SIG-M5 treated with dmso at 0.1 percent for 504 hours (cell line): ENCODE measurements around the gene DHX29.

Experiments
- DNase-seq: peaks from one replicate; lab custom pipeline; 2025; ENCODE audit not compliant: unreplicated experiment; lab: John Stamatoyannopoulos, UW

DHX29 gene

DNA sequence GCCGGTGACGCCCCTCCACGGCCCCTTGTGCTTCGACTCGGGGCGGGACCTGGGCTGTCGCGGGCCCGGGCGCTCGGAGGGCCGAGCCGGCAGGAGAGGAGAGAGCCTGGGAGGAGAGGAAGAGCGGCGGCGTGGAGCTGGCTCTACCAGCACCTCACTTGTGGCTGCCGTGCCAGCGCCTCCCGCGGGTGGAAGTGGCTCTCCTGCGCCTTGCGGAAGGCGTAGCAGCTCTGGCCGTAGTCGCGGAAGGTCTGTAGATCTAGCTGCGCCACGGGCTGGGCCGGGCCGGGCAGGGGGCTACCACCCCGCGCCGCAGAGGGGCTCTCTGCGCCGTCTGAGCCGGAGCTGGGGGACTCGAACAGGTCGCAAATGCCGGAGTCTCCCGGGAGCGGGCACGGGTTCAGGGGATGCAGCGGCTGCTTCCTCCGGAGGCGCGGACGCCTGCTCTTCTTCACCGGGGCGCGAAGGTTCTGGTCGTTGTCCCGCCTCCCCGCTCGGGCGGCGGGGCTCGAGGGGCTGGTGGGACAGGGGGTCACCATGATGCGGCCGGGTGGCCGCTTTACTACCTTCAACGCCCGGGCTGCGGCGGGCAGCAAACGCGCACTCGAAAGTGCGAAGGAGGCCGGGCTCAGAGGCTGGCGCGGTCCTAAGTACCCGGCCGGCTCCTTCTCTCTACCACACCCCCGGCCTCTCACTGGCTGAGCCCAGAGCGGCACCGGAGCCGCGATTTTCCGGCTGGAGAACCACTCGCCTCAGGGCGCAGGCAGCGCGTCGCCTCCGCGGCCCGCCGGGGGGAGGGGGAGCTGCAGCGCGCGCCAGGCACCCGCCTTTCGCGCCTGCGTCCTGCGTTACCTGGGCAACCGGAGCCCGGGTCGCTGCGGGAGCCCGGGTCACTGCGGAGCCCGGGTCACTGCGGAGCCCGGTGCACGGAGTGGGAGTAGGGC is 74.2 kb downstream of the DHX29 start, which contains the start of gene CCNO:
Gene CCNO, minus strand, starts transcription at position 624 of the 944 bp plus-strand sequence. Its CDS starts 85 bp downstream, at position 539.
- DNase-seq, result peak; percentile 75

DNA sequence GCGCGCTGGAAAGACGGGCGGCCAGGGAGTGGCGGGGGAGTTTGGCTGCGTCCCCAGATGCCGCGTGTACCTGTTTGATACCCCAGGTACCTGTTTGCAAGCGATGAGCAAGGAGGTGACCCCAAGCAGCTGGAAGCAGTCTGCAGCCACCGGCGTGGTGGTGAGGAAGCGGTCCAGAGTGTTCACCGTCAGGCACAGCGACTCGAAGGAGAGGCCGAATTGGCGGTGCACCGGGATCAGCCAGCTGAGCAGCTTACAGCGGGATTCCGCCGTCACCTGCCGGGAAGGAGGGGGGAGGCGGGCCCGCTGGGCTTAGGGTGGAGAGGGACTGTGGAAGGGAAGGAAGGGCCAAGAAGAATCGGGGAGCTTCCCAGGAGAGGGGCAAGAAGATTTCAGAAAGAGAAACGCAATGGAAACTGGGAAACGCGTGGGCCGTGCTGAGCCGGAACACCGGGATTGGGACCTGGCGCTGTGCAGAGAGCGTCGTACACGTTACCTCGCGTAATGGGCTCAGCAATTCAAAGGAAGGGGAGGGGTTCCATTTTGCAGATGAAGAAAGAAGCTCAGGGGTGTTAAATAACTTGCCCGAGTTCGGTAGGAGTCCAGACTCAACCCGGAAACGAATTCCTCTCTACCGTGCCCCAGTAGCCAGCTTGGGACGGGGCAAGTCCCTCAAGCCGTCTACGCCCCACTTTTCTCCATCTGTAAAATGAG is 75.1 kb downstream of the DHX29 start:
- no peak for DNase-seq

DNA sequence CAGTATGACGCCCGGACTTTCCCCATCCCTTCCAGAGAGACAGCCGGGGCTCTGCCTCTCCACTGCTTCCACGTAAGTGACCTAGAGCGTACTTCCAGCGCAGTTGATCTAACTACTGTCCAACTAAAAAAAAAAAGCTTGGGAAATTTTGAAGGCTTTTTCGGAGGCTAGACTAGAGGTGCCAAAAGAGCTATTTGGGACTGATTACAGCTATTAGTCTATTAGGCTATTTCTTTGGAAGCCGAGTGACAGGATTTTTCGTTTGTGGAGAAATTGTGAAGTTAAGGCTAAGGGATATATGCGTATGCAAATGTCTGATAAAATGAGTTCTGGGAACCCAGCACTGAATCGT is 75.6 kb downstream of the DHX29 start:
- DNase-seq, result no peak

DNA sequence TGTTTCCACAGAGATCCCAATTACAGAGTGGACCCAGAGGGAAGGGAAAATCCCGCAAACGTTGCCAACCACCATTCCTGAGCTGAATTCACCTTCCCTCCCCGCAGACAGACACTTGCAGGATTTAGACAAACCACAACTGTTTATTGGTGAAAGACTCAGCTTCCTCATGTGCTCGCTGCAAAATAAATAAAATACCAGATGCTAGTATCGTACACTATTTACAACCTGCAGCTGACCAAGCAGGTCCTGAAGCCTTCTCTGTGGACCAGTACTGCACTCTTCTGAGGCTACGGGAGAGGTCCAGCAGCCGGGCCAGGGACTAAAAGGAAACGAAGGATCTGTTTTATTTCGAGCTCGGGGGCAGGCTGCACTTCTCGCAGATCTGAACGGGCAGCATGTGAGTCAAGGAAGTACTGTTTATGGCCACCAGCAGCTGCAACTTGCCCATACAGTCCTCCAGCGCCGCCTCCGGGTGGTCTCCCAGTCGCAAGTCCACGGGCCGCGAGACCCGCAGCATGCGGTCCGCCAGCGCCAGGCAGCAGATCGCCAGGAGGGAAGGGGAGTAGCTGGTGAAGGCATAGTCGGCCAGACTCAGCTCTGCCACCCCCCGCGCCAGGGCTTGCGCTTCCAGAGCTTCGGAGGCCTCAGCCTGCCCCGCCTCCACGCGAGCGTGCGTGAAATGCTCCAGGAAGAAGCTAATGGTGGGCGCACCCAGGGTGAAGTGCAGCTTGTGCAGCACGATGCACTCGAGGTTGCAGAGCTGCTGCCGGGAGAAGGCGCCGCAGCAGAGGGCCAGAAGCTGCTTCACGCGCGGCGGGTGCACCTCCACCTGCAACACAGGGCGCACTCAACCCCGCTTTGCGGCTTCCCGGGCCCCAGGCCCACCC is 76.2 kb downstream of the DHX29 start:
- peak; percentile 44 for DNase-seq

DNA sequence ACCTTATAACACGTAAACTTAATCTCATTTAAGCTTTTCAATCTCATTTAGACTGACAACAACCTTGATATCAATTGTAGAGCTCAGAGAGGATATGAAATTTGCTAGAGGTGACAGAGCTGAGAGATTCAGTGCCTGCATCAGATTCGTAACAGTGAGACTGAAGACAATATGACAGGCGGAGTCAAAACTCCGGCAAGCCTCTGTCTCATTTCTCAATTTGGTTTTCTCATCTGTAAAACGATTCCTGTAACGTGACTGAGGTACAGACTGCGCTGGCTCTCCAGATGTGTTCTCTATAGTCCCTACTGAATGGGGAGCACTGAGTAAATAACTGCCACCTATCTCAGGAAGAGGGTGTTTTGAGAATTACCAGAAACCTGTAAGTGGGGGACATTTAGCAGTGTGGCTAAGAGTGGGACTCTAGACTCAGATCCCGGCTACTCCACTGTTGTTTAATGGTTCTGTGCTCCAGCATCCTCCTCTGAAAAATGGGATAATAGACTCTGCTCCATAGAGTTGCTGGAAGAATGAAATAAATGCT is 77.3 kb downstream of the DHX29 start:
- no peak for DNase-seq

DNA sequence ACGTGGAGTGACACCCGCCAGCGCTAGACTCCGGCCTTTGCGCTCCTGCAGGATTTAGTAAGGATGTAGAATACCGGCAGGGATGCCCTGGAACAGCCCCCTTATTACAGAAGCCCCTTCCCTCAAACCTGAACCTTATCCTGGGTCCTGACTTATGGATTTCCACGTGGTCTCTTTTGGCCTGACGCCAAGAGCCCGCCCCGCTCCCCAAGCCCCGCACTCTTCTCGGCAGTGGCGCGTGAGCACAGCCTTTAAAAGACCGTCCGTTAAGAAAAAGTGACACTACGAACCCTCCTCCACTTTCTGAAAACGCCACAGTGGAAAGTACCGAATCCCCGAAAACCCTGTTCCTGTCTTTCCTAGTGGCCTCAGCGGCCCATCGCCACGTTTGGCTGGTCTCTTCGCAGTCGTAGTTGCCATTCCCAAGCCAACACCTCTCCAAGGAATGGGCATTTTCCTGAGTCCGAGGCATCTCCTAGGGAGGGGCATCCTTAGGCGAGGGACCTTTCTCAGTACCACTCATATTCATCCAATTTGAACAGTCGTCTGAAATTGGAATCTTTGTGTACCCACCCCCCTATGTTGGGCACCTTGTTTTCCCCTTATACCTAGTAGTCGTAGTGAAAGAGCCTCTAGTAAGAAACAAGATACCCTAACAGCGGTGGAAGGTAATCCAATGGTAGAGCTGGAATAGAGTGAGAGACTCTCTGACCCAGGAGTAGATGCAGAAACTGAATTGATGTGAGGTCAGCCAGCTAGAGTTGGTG is 79.6 kb downstream of the DHX29 start:
- no peak for DNase-seq

DNA sequence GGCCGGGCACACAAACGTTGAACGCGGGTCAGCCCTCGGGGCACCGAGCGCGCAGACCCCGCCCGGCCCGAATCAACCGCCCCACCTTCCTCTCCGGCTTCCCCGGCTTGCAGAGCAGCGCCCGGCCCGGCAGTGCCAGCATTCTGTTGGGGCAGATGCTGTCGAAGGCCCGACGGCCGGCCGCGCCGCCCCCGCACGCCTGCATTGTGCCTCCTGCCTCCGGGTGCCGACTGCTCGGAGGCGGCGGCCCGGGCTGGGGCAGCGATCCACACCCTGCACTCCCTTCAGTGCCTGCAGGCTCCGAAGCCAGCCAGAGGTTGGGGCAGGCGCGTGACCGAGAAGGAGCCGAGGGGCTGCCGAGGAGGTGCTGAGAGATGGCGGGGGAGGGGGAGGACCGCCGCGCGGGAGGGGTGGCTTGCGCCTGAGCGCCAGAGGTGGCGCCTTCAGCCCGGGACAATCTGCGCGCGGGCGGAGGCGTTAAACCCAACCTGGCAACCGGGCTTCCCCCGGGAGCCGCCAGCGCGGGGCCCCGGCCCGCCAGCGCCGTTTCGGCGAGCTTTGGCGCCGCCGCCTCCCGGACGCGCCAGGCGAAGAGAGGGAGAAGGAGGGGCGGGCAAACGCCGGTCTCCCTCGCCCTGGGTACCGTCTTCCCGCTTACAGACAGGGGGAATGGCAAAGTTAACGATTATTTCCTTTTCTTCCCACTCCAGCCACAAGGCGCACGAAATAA is 80.4 kb downstream of the DHX29 start, which contains the start of gene MCIDAS:
Gene MCIDAS, minus strand, starts transcription at position 382 of the 730 bp plus-strand sequence. Its CDS starts 177 bp downstream, at position 205.
- DNase-seq, result peak; percentile 51

DNA sequence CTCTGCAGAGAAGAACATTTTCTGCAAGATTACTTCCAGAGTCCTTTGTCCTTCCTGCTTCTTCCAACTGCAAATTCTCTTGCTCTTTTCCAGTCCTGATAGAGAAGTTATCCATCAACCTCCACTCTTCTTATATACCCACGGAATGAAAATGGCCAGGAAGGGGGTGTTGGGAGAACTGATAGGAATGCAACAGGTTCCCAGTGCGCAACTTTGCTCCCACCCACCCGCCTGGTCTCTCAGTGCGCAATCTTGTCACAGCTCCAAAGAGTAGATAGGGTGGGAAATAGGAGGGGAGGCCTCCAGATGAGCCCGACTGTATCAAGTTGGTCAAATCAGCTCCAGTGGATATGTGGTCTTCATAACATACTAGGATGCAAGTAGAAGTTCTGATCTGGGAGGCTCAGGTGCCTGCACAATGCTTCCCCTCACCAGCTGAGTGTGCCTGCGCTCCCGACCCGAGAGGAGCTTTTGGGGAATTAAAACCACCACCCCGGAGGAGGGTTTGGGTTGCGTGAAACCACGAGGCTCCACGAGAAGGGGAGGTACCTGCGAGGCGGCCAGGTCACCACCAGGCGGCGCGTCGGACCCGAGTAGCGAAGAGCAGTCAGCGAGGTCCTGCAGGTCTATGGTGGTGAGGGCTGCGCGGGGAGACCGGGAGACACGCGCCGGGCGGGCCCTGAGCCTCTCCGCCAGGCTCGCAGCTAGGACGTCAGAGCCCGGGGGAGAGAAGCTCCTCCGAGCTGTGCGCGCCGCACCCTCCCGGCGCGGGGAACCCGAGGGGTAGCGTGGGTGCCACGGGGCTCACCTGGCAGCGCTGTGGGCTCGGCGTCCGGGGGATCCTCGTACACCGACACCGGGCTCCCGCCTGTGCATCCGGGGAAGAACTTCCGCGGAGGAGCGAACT is 81.2 kb downstream of the DHX29 start:
- peak; percentile 73 for DNase-seq

DNA sequence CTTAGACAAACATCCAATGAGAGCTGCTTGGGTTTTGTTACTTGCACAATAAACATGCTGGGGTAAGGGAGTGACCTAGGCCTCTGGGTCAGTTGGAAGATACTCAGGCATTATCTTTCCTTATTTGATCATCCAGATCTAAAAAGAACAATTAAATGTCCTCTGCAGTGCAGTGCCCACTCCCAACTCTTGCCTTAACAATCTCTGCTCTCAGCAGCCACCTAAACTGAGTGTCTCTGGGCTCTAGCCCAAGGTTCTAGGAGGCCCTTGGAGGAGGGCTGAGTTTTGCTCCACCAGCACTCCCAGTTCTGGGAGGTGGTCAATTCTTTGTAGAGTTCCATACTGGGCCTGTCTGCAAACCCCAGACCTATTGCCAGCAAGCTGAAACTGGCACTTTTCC is 82.1 kb downstream of the DHX29 start:
- DNase-seq, result no peak

DNA sequence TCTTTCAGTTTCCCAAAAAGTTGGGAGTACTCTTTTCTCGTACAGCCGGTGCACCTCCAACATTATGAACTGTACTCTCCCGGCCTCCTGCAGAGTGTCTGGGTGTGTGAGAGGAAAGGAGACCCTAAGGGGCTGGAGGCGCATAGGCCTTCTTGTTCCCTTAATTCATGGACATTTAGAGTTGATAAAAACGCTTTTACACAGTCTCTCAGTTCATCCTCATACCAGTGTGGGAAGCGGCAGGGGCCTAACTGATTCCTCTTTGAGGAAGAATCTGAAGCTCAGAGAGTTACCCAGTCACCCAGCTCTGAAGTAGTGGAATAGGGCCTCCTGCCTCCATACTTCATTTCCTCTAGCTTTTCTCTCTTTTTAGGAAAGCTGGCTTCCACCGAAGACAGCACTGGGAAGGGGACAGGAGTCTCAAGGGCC is 83.7 kb downstream of the DHX29 start:
- no peak for DNase-seq

DNA sequence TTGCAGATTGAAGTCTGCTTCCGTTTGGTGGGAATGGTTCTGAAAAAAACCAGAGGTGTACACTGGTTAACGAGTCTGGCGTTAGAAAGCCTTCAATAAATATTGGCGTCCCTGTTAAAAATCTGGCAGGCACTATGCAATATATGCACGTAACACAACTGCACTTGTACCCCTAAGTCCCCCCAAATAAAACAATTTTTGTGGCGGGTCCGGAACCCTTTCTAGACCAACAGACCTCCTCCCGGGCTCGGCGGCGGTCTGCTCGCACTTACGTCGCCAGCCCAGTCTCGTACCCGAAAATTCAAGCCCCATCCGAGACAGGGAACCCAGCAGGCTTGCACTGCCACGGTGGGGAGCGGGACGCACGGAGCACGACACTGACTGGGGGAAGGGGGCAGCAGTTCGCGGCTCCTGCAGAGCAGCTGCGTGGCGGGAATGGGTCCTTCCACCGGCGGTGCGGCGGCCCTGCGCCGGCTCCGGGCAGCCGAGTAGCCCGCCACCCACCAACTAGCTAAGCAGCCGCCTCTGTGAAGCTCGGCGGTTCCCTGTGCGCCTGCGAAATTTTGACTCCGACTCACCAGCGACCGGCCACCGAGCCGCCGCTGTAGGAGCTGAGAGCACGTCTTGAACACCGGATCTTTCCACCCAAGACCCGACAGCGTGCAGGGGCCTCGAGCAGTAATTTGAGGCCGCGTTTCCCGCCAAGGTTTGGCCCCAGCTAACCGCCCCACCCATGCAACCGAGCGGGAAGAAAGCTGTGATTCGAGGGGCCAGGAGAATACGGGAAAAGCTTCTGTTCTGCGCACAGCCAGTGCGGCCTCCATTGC is 84.3 kb downstream of the DHX29 start:
- no peak for DNase-seq

DNA sequence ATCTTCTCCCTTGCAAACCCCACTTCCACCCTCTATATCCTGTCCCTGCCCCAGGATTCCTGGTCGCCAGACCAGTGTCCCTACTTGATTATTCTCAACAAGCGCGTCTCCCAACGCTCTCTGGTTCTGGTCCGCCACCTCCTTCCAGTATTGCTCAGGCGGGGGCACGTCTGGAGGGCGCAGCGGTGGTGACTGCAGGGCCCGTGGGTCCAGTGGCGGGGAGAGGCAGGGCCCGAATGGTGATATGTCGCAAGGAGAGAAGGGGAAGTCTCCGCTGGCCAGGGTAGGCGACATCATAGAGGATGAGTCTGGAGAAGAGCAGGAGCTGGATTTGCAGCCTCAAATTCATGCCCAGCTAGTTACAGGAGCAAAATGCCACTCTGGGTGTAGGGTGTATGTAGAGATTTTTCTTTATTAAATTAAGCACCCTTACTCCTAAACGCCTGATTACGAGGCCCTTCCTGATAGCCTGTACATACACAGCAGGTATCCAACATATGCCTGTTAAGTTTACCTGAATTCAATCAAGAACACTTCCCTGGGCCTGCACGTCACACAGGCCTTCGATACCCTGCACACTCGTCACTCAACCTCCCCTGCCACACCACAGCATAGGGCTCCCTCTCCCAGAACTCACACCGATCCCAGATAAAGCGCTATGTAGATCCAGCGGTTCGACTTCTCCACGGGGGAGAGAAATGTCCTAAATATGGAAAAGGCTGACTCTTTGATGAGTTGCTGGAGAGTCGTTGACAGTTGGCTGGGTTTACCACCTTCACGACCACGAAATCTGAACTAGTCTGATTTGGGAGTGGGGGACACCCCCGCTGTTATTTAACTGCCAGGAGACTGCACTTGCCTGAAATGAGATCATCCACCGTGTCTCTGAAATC is 85.2 kb downstream of the DHX29 start:
- no peak for DNase-seq

DNA sequence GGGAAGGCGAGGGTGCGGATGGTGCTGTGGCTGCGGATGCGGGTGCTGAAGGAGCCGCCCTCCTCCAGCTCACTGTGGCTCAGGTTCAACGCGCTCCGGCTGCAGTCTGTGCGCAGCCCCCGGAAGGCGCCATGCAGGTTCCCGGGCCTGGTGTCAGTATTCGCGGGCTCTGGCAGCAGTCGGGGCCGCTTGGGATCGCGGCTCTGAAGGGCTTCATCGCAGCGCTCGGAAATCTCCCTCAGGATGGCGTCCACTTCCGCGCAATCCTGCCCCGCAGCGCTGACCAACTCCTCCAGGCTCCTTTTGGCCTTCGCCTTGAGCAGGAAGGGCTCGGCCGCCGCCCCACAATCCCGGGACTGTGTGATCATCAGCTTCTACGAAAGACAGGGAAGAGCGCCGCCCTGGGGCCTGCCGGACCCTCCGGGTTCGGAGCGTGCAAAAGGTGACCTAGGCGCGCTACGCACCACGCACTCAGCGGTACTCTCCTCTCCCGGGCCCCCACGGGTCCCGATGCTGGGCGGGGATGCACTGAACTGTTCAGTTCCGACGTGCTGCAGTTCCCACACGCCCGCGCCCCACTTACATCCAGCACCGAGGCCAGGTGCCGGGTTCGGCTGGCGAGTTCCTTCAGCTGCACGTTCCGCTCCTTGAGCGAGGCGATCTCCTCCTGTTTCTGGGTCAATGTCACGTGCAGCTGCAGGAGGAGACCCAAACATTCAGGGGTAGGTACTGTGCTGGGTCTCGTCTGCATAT is 86.9 kb downstream of the DHX29 start:
- no peak for DNase-seq

DNA sequence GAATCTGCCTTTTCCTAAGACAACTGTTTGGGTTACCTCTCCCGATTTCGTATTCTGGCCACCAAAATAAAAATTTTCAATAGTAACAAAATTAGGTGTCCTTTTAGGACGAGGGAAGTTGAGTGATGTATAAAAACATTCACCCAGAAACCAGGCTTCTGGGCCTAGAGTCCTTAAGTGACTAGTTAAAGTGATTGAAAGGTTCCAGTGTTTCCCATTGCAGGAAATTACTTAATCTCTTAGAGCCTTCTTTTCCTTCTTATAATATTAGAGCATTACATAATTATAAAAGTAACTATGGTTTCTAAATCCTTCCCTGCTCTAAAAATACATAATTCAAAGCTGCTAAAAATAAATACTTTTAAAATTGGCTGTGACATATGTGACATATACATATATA is 87.7 kb downstream of the DHX29 start:
- no peak for DNase-seq

DNA sequence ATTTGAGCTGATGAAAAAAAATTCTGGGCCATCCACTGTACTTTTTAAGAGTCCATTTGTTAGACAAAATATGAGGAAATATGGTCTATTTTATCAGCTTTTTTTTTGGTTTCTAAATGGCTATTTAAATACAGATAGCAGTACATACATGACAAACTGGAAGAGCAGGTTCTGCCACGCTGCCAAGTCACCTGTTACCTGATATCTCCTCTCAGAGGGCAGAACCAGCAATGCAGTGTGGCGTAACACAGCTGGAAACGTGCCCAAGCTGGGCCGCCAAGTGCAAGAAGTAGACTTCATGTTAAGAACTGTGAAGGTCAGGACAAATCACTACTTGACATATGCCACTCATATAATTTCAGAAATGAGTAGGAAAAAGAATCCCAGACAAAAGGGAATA is 88.5 kb downstream of the DHX29 start:
- peak; percentile 26 for DNase-seq
